Measurements from ENCODE around the gene RMND1.

RMND1 gene

GRCh38 chr6:151431337-151431736 is 20.6 kb downstream of the RMND1 start:
- H3K27ac ChIP-seq (ENCODE audit: low read depth, low read length) = no peak overlapping the region
- no peaks in the 10 kb centered on the region for H3K27me3 ChIP-seq (ENCODE audit: control insufficient read depth, insufficient read depth, low read length)
- no peak overlapping the region for H3K9ac ChIP-seq (ENCODE audit: low read length)
- no peak overlapping the region for H3K4me3 ChIP-seq (ENCODE audit: low read length)
- peaks cover 14% of the 10 kb centered on the region for H3K36me3 ChIP-seq (ENCODE audit: control insufficient read depth, insufficient read depth, low read length)
- H3K4me1 ChIP-seq (ENCODE audit: control insufficient read depth, insufficient read depth, low read length) = no peaks in the 10 kb centered on the region

GRCh38 chr6:151430886-151431285 is 21.0 kb downstream of the RMND1 start:
- no peak overlapping the region for H3K4me3 ChIP-seq (ENCODE audit: low read length)
- no peaks in the 10 kb centered on the region for H3K4me1 ChIP-seq (ENCODE audit: control insufficient read depth, insufficient read depth, low read length)
- H3K36me3 ChIP-seq (ENCODE audit: control insufficient read depth, insufficient read depth, low read length) = peaks cover 14% of the 10 kb centered on the region
- no peak overlapping the region for H3K27ac ChIP-seq (ENCODE audit: low read depth, low read length)
- no peak overlapping the region for H3K9ac ChIP-seq (ENCODE audit: low read length)
- H3K27me3 ChIP-seq (ENCODE audit: control insufficient read depth, insufficient read depth, low read length) = no peaks in the 10 kb centered on the region

GRCh38 chr6:151428093-151428735 is 23.7 kb downstream of the RMND1 start:
- Histone ChIP-seq H3K36me3 (ENCODE audit: control insufficient read depth, insufficient read depth, low read length) (peaks cover 20% of the 10 kb centered on the region), H3K4me1 (ENCODE audit: control insufficient read depth, insufficient read depth, low read length) (no peaks in the 10 kb centered on the region), H3K27me3 (ENCODE audit: control insufficient read depth, insufficient read depth, low read length) (no peaks in the 10 kb centered on the region), H3K4me3 (ENCODE audit: low read length) (no peak overlapping the region), H3K9ac (ENCODE audit: low read length) (no peak overlapping the region), H3K27ac (ENCODE audit: low read depth, low read length) (no peak overlapping the region)

GRCh38 chr6:151425561-151425960 is 26.4 kb downstream of the RMND1 start:
- no peaks in the 10 kb centered on the region for H3K4me1 ChIP-seq (ENCODE audit: control insufficient read depth, insufficient read depth, low read length)
- H3K27ac ChIP-seq (ENCODE audit: low read depth, low read length) = no peak overlapping the region
- no peaks in the 10 kb centered on the region for H3K27me3 ChIP-seq (ENCODE audit: control insufficient read depth, insufficient read depth, low read length)
- no peak overlapping the region for H3K9ac ChIP-seq (ENCODE audit: low read length)
- H3K4me3 ChIP-seq (ENCODE audit: low read length) = no peak overlapping the region
- peaks cover 14% of the 10 kb centered on the region for H3K36me3 ChIP-seq (ENCODE audit: control insufficient read depth, insufficient read depth, low read length)

GRCh38 chr6:151422981-151423380 is 28.9 kb downstream of the RMND1 start:
- Histone ChIP-seq H3K4me3 (ENCODE audit: low read length) (no peak overlapping the region), H3K27ac (ENCODE audit: low read depth, low read length) (no peak overlapping the region), H3K9ac (ENCODE audit: low read length) (no peak overlapping the region), H3K36me3 (ENCODE audit: control insufficient read depth, insufficient read depth, low read length) (peaks cover 9% of the 10 kb centered on the region), H3K4me1 (ENCODE audit: control insufficient read depth, insufficient read depth, low read length) (no peaks in the 10 kb centered on the region), H3K27me3 (ENCODE audit: control insufficient read depth, insufficient read depth, low read length) (no peaks in the 10 kb centered on the region)

- no peak overlapping the region for H3K9ac ChIP-seq (ENCODE audit: low read length)
- H3K27ac ChIP-seq (ENCODE audit: low read depth, low read length) = no peak overlapping the region
- no peaks in the 10 kb centered on the region for H3K27me3 ChIP-seq (ENCODE audit: control insufficient read depth, insufficient read depth, low read length)
- no peaks in the 10 kb centered on the region for H3K4me1 ChIP-seq (ENCODE audit: control insufficient read depth, insufficient read depth, low read length)
- H3K4me3 ChIP-seq (ENCODE audit: low read length) = no peak overlapping the region
- H3K36me3 ChIP-seq (ENCODE audit: control insufficient read depth, insufficient read depth, low read length) = peaks cover 7% of the 10 kb centered on the region
These were observed 34.4 kb downstream of the RMND1 start for GRCh38 chr6:151417477-151417876.

- no peaks in the 10 kb centered on the region for H3K27me3 ChIP-seq (ENCODE audit: control insufficient read depth, insufficient read depth, low read length)
- no peak overlapping the region for H3K4me3 ChIP-seq (ENCODE audit: low read length)
- H3K27ac ChIP-seq (ENCODE audit: low read depth, low read length) = no peak overlapping the region
- H3K4me1 ChIP-seq (ENCODE audit: control insufficient read depth, insufficient read depth, low read length) = no peaks in the 10 kb centered on the region
- no peak overlapping the region for H3K9ac ChIP-seq (ENCODE audit: low read length)
- H3K36me3 ChIP-seq (ENCODE audit: control insufficient read depth, insufficient read depth, low read length) = peaks cover 11% of the 10 kb centered on the region
These were observed 37.2 kb downstream of the RMND1 start for GRCh38 chr6:151414641-151415260.

GRCh38 chr6:151413372-151414145 is 38.4 kb downstream of the RMND1 start:
- H3K27ac ChIP-seq (ENCODE audit: low read depth, low read length) = no peak overlapping the region
- H3K9ac ChIP-seq (ENCODE audit: low read length) = no peak overlapping the region
- H3K4me3 ChIP-seq (ENCODE audit: low read length) = no peak overlapping the region
- peaks cover 11% of the 10 kb centered on the region for H3K36me3 ChIP-seq (ENCODE audit: control insufficient read depth, insufficient read depth, low read length)
- H3K27me3 ChIP-seq (ENCODE audit: control insufficient read depth, insufficient read depth, low read length) = no peaks in the 10 kb centered on the region
- no peaks in the 10 kb centered on the region for H3K4me1 ChIP-seq (ENCODE audit: control insufficient read depth, insufficient read depth, low read length)

GRCh38 chr6:151412909-151413308 is 39.0 kb downstream of the RMND1 start:
- Histone ChIP-seq H3K36me3 (ENCODE audit: control insufficient read depth, insufficient read depth, low read length) (peaks cover 11% of the 10 kb centered on the region), H3K4me1 (ENCODE audit: control insufficient read depth, insufficient read depth, low read length) (no peaks in the 10 kb centered on the region), H3K9ac (ENCODE audit: low read length) (no peak overlapping the region), H3K27me3 (ENCODE audit: control insufficient read depth, insufficient read depth, low read length) (no peaks in the 10 kb centered on the region), H3K27ac (ENCODE audit: low read depth, low read length) (no peak overlapping the region), H3K4me3 (ENCODE audit: low read length) (no peak overlapping the region)

GRCh38 chr6:151409679-151410078 is 42.2 kb downstream of the RMND1 start:
- H3K36me3 ChIP-seq (ENCODE audit: control insufficient read depth, insufficient read depth, low read length) = peaks cover 8% of the 10 kb centered on the region
- H3K27me3 ChIP-seq (ENCODE audit: control insufficient read depth, insufficient read depth, low read length) = no peaks in the 10 kb centered on the region
- H3K4me1 ChIP-seq (ENCODE audit: control insufficient read depth, insufficient read depth, low read length) = no peaks in the 10 kb centered on the region
- H3K9ac ChIP-seq (ENCODE audit: low read length) = no peak overlapping the region
- H3K4me3 ChIP-seq (ENCODE audit: low read length) = no peak overlapping the region
- H3K27ac ChIP-seq (ENCODE audit: low read depth, low read length) = no peak overlapping the region

- Histone ChIP-seq H3K36me3 (ENCODE audit: control insufficient read depth, insufficient read depth, low read length) (peaks cover 8% of the 10 kb centered on the region), H3K27ac (ENCODE audit: low read depth, low read length) (no peak overlapping the region), H3K9ac (ENCODE audit: low read length) (no peak overlapping the region)
These were observed 42.7 kb downstream of the RMND1 start for GRCh38 chr6:151409260-151409659.

GRCh38 chr6:151408858-151409257 is 43.1 kb downstream of the RMND1 start:
- Histone ChIP-seq H3K4me3 (ENCODE audit: low read length) (no peak overlapping the region), H3K4me1 (ENCODE audit: control insufficient read depth, insufficient read depth, low read length) (no peaks in the 10 kb centered on the region), H3K36me3 (ENCODE audit: control insufficient read depth, insufficient read depth, low read length) (peaks cover 8% of the 10 kb centered on the region), H3K27ac (ENCODE audit: low read depth, low read length) (no peak overlapping the region), H3K9ac (ENCODE audit: low read length) (no peak overlapping the region), H3K27me3 (ENCODE audit: control insufficient read depth, insufficient read depth, low read length) (no peaks in the 10 kb centered on the region)

More at GRCh38 chr6:151409260-151409659, 42.7 kb downstream of the RMND1 start:
- Histone ChIP-seq H3K4me3 (ENCODE audit: low read length) (no peak overlapping the region), H3K4me1 (ENCODE audit: control insufficient read depth, insufficient read depth, low read length) (no peaks in the 10 kb centered on the region), H3K27me3 (ENCODE audit: control insufficient read depth, insufficient read depth, low read length) (no peaks in the 10 kb centered on the region)

Data from rectal smooth muscle tissue (tissue), 1 donor.